Endothelial cell of umbilical vein (primary cell): ENCODE results near the gene ANKZF1. TPM values are rescaled to one million over a fixed set of nuclear protein-coding genes. Genes with fewer than 3 reads are reported as not detected.

Experiments used
- BruUV-seq: library from RNA; stranded (reverse); fragments of 400-500 nt; replicated peaks from 2 replicates; lab custom pipeline; 2021; lab: Mats Ljungman, UMichigan
- CTCF ChIA-PET: fragments of 300-600, 350-600 bp; sonication (Branson Sonifier 250); formaldehyde crosslinking; loops from one replicate; lab custom pipeline; 2021; ENCODE audit warnings: antibody characterized with exemption, inconsistent platforms; lab: Charles Lee
- POLR2A ChIA-PET: fragments of 300-600, 350-600 bp; sonication (Branson Sonifier 250); formaldehyde crosslinking; loops from one replicate; lab custom pipeline; 2021; ENCODE audit warnings: antibody characterized with exemption, inconsistent platforms; lab: Charles Lee
- DNase-seq: peaks from one replicate; pipeline ENCODE4 v3.0.0-alpha.2; 2011; ENCODE audit warnings: low read depth, low spot score
- FAIRE-seq: peaks from 2 replicates; lab custom pipeline; 2011; peaks lifted over from hg19 to GRCh38; lab: Jason Lieb, UNC
- H2AFZ ChIP-seq: 2 replicates; pipeline ENCODE4 v1.6.0; 2012; ENCODE audit warnings: low read depth, low read length, control low read depth, inconsistent platforms
- H3K27ac ChIP-seq: 2 replicates; pipeline ENCODE4 v1.5.1; 2011; ENCODE audit warnings: low read depth, mild to moderate bottlenecking, control low read depth, low read length, moderate library complexity; ENCODE audit not compliant: insufficient read depth
- H3K27me3 ChIP-seq, 2 experiments: 2 replicates each; pipeline versions ENCODE4 v1.6.0 to v1.6.1; 2011; ENCODE audit warnings: low read length in 2 of 2, mixed read lengths in 1 of 2; ENCODE audit not compliant: control insufficient read depth in 2 of 2, insufficient read depth in 2 of 2
- H3K36me3 ChIP-seq, 2 experiments: 2 replicates in 1 of 2; 3 replicates in 1 of 2; pipeline ENCODE4 v1.5.1; 2011; ENCODE audit warnings: low read length in 2 of 2, mild to moderate bottlenecking in 1 of 2, moderate library complexity in 1 of 2; ENCODE audit not compliant: control insufficient read depth in 2 of 2, insufficient read depth in 2 of 2; ENCODE audit errors: extremely low read depth in 1 of 2
- H3K4me1 ChIP-seq: 3 replicates; pipeline ENCODE4 v1.5.1; 2011; ENCODE audit warnings: mild to moderate bottlenecking, low read length; ENCODE audit not compliant: control insufficient read depth, insufficient read depth; ENCODE audit errors: extremely low read depth
- H3K4me2 ChIP-seq: 2 replicates; pipeline ENCODE4 v1.6.1; 2011; ENCODE audit warnings: low read length, control low read depth, mixed read lengths; ENCODE audit not compliant: insufficient read depth
- H3K4me3 ChIP-seq, 3 experiments: fragments of 200-600 bp in 1 of 3; sonication (generic), shearing (Covaris generic) in 1 of 3; replicated peaks in 1 of 3; 2 replicates each; pipeline ENCODE4 v1.5.1; 2011 to 2016; ENCODE audit warnings: control low read depth in 3 of 3, low read length in 3 of 3, mild to moderate bottlenecking in 2 of 3, inconsistent platforms in 1 of 3, low read depth in 1 of 3, moderate library complexity in 1 of 3; ENCODE audit not compliant: insufficient read depth in 1 of 3
- H3K79me2 ChIP-seq: 2 replicates; pipeline ENCODE4 v1.6.0; 2012; ENCODE audit warnings: low read length, inconsistent platforms; ENCODE audit not compliant: control insufficient read depth, insufficient read depth
- H3K9ac ChIP-seq: replicated peaks from 2 replicates; pipeline ENCODE3; 2011; ENCODE audit warnings: low read length, control low read depth; ENCODE audit not compliant: insufficient read depth; ENCODE audit errors: extremely low read depth
- H3K9me1 ChIP-seq: replicated peaks from 3 replicates; pipeline ENCODE4 v1.6.0; 2011; ENCODE audit warnings: mild to moderate bottlenecking, low read length; ENCODE audit not compliant: control insufficient read depth, insufficient read depth; ENCODE audit errors: extremely low read depth
- H3K9me3 ChIP-seq: replicated peaks from 2 replicates; pipeline ENCODE4 v1.5.1; 2012; ENCODE audit warnings: low read length, inconsistent platforms; ENCODE audit not compliant: control insufficient read depth, insufficient read depth
- H4K20me1 ChIP-seq: replicated peaks from 2 replicates; pipeline ENCODE3; 2011; ENCODE audit warnings: mild to moderate bottlenecking, low read length; ENCODE audit not compliant: control insufficient read depth, insufficient read depth; ENCODE audit errors: extremely low read depth
- EZH2 ChIP-seq: IDR thresholded peaks from 2 replicates; pipeline ENCODE4 v1.6.1; 2012; ENCODE audit warnings: borderline replicate concordance, low read depth, mild to moderate bottlenecking, moderate library complexity, low read length, inconsistent platforms; ENCODE audit not compliant: severe bottlenecking
- FOS ChIP-seq: IDR thresholded peaks from 2 replicates; pipeline ENCODE4 v1.6.1; 2011; ENCODE audit warnings: mild to moderate bottlenecking, low read length, moderate library complexity, borderline replicate concordance; ENCODE audit not compliant: insufficient read depth
- GATA2 ChIP-seq: IDR thresholded peaks from 2 replicates; pipeline ENCODE4 v1.7.0; 2011; ENCODE audit warnings: low read depth, mild to moderate bottlenecking, moderate library complexity, mixed read lengths, low read length; ENCODE audit not compliant: insufficient read length, insufficient read depth
- JUN ChIP-seq: IDR thresholded peaks from 2 replicates; pipeline ENCODE4 v1.6.1; 2011; ENCODE audit warnings: borderline replicate concordance, low read depth; ENCODE audit not compliant: insufficient read length, insufficient read depth
- MYC ChIP-seq: IDR thresholded peaks from one replicate; pipeline ENCODE4 v1.6.1; 2011; ENCODE audit warnings: mild to moderate bottlenecking, low read depth, low read length
- POLR2A ChIP-seq: IDR thresholded peaks from 2 replicates; pipeline ENCODE4 v1.6.1; 2012; ENCODE audit warnings: low read depth, mild to moderate bottlenecking, control low read depth, low read length
- POLR2AphosphoS5 ChIP-seq: IDR thresholded peaks from 2 replicates; pipeline ENCODE4 v1.6.1; 2012; ENCODE audit warnings: low read depth, mild to moderate bottlenecking, control low read depth, low read length, moderate library complexity; ENCODE audit not compliant: insufficient read depth
- dilution Hi-C: fragments of 300-500 bp; cut with MboI; formaldehyde crosslinking; loops from one replicate; pipeline ENCODE4 v1.15.0; 2019; ENCODE audit warnings: low sequenced_read_pairs; ENCODE audit not compliant: extremely low pct_ligation_motif_present
- intact Hi-C: fragments of 100-400 bp; cut with micrococcal nuclease; formaldehyde crosslinking; loops from one replicate; pipeline ENCODE4 v1.10.0; 2022
- polyA plus RNA-seq, 4 experiments: library from polyadenylated mRNA; depleted of rRNA in 3 of 4; stranded (reverse) in 3 of 4; unstranded in 1 of 4; fragments of >200 nt; gene quantifications; 2 replicates each; pipeline versions ENCODE4 v1.2.1 to v1.2.3, GENCODE V29; 2011 to 2012; ENCODE audit warnings: missing spikeins in 1 of 4
- total RNA-seq: library from RNA; stranded (reverse); gene quantifications from 2 replicates; pipeline ENCODE4 v1.2.3, GENCODE V29; 2021
- TF ChIP-seq, protein P1 (sequence below), 2 donors: IDR thresholded peaks; 1 replicate in 1 of 2; 2 replicates in 1 of 2; pipeline ENCODE4 v1.5.1; 2011; ENCODE audit warnings: low read length in 2 of 2, mild to moderate bottlenecking in 2 of 2, moderate library complexity in 2 of 2, control low read depth in 1 of 2, inconsistent platforms in 1 of 2, low read depth in 1 of 2; ENCODE audit not compliant: insufficient read depth in 1 of 2; ENCODE audit errors: extremely low read depth in 1 of 2
- TF ChIP-seq, protein P2 (sequence below): IDR thresholded peaks from 2 replicates; pipeline ENCODE4 v1.6.1; 2011; ENCODE audit not compliant: insufficient read depth, insufficient read length

ANKZF1 gene
- total and polyA plus RNA-seq, 2 donors (not counting 3 experiments of a cell fraction or from before 2014, with no cell fraction given) = 26.5 to 36.2 TPM

DNA sequence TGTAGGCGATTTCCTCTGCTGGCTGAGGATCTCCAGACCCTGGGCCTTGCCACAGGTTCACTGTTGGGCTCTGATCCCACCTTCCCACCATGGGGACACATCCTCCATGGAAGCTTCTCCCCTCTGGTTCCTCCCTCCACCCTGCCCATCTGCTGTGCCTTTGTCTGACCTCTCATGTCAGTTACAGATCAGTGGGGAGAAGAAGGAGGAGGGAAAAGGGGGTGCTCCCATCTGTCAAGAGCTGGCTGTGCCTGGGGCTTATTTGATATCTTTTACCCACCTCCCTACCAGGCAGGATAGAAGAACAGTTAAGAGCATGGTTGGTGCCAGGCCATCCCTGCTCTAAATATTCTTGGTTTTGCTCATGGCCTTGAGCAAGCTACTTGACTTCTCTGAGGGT is 37.3 kb downstream of the ANKZF1 start:
- Histone ChIP-seq H3K27me3 (peaks cover 8 to 10% of the 10 kb centered on the region in 2 experiments), H3K27ac (no peak overlapping the region), H3K9me3 (no peaks in the 10 kb centered on the region), H3K4me3 (no peak overlapping the region), H3K4me1 (no peaks in the 10 kb centered on the region), H2AFZ (no peak overlapping the region), H3K4me2 (no peak overlapping the region), H3K36me3 (no peaks in the 10 kb centered on the region), H4K20me1 (no peaks in the 10 kb centered on the region), H3K9ac (no peak overlapping the region), H3K9me1 (no peaks in the 10 kb centered on the region), H3K79me2 (no peaks in the 10 kb centered on the region)
- TF ChIP-seq MYC = no peak
- no peak for TF ChIP-seq POLR2A
- no peak for TF ChIP-seq POLR2AphosphoS5
- TF ChIP-seq, protein P1, sequence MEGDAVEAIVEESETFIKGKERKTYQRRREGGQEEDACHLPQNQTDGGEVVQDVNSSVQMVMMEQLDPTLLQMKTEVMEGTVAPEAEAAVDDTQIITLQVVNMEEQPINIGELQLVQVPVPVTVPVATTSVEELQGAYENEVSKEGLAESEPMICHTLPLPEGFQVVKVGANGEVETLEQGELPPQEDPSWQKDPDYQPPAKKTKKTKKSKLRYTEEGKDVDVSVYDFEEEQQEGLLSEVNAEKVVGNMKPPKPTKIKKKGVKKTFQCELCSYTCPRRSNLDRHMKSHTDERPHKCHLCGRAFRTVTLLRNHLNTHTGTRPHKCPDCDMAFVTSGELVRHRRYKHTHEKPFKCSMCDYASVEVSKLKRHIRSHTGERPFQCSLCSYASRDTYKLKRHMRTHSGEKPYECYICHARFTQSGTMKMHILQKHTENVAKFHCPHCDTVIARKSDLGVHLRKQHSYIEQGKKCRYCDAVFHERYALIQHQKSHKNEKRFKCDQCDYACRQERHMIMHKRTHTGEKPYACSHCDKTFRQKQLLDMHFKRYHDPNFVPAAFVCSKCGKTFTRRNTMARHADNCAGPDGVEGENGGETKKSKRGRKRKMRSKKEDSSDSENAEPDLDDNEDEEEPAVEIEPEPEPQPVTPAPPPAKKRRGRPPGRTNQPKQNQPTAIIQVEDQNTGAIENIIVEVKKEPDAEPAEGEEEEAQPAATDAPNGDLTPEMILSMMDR (IDR thresholded peaks at IDR 0.05; ENCODE audit: extremely low read depth in 1 of 2, insufficient read depth in 1 of 2, low read depth in 1 of 2, low read length in 2 of 2) = no peak
- TF ChIP-seq, protein P2, sequence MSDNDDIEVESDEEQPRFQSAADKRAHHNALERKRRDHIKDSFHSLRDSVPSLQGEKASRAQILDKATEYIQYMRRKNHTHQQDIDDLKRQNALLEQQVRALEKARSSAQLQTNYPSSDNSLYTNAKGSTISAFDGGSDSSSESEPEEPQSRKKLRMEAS = no peak
- TF ChIP-seq JUN = no peak
- TF ChIP-seq EZH2 = no peak
- no peak for TF ChIP-seq GATA2
- no peak for TF ChIP-seq FOS
- CTCF ChIA-PET = interaction anchor here (0.7 to 2.8 kb wide), 2 partner anchors 11 to 28 kb away, joined by 3 to 8 read pairs; no protein-coding TSS in a partner anchor
- dilution Hi-C loops (no loop called here), intact Hi-C loops (no loop called here)
- FAIRE-seq = no peak
- DNase-seq = no peak
- POLR2A ChIA-PET = no interaction called here
- no TSS peak for BruUV-seq
